Right lung (tissue), 5 donors: ENCODE measurements around the gene GABRB3. TPM values are rescaled to one million over a fixed set of nuclear protein-coding genes. Genes with fewer than 3 reads are reported as not detected.

Source experiments
- DNase-seq, 2 donors: peaks; one replicate each; pipeline ENCODE4 v3.0.0-alpha.2; 2013
- polyA plus RNA-seq, 5 donors: library from polyadenylated mRNA; unstranded; fragments of 120-200 nt; gene quantifications; one replicate each; pipeline versions ENCODE4 v1.2.1 to v1.2.3, GENCODE V29; 2013; ENCODE audit warnings: inconsistent platforms in 1 of 5, low replicate concordance in 1 of 5; ENCODE audit not compliant: insufficient read length in 5 of 5, insufficient read depth in 1 of 5

The GABRB3 gene
- polyA plus RNA-seq, 5 donors, result 0.91 to 3.3 (median 2.2) TPM

GRCh38 chr15:26561130-26561529 is 211.7 kb downstream of the GABRB3 start:
- DNase-seq, result no peak

DNA sequence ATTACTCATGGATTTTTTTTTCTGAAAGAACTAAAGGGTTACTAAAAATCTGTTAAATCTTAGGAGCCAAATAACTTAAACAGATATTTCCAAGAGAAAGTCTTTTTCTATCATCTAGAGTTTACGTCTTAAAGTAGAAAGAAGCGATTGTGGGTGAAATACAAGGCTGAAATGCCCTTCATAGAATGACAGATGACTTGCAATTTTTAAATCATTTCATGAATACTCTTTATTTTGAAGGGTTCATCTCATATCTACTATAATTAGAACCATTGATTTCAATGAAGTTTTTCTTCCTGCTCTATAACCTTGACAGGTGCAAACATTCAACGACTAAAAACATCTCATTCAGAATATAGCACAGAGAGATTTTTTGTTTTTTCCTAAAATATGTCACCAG is 217.0 kb downstream of the GABRB3 start:
- DNase-seq, result no peak

DNA sequence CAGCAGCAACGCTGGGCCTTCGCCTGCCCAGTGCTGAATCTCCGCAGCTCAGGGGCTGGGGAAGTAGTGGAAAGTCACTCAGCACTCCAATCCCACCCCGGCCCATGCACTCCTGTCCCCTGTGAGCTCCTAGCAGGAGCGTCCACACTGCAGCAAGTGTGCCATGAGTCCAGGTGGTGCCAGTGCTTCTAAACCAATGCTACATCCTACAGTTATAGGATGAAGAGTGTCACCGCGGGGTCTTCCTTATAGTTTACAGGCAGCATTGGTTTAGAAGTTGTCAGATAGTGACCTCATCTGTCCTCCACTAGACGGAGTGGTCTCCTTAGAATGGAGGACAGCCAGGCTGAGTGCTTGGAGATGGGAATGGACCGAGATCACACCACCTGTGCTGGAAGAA is 221.4 kb downstream of the GABRB3 start:
- no peak for DNase-seq

- DNase-seq, result no peak
These were observed 222.0 kb downstream of the GABRB3 start for GRCh38 chr15:26550880-26551279.

DNA sequence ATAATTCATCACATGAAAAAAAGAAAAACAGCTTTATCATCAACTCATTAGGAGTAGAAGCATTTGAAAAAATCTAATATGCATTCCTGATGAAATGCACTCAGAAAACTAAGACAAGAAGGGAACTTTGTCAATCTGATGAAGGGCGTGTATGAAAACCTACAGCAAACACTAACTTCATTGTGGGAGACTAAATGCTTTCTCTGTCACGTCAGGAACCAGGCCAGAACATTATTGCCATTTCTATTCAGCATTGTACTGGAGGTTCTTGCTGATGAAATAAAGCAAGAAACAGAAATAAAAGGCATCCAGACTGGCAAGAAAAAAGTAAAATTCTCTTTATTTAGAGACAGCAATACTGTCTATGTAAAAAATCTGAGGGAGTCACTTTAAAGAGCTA is 235.2 kb downstream of the GABRB3 start:
- DNase-seq, result no peak

DNA sequence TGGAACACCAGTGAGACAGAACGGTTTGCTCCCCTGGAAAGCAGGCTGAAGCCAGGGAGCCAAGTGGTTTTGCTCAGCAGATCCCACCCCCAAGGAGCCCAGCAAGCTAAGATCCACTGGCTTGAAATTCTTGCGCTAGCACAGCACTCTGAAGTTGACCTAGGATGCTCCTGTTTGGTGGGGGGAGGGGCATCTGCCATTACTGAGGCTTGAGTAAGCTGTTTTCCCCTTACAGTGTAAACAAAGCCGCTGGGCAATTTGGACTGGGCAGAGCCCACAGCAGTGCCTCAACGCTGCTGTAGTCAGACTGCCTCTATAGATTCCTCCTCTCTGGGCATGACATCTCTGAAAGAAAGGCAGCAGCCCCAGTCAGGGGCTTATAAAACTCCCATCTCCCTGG is 241.4 kb downstream of the GABRB3 start:
- DNase-seq, result no peak

- no peak for DNase-seq
These were observed 247.8 kb downstream of the GABRB3 start for GRCh38 chr15:26525096-26525495.

- DNase-seq, result no peak
These were observed 251.1 kb downstream of the GABRB3 start for GRCh38 chr15:26521691-26522198.

DNA sequence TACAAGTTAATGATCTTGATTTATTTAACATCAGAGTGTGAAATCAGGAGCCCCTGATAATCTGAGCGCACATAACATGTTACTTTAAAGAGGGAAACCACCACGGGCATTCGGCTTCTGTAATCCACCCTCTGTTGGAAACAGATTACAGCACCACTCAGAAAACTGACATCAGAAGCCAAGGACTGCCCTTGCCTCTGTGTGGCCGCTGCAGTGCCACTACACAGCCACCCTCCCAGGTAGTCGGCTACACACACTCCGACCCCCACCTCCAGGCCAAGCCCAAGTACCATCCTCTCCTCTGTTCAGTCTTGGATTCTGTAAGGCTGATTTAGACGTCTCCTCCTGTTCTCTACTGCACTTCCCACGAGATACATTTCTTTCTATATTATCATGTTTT is 251.7 kb downstream of the GABRB3 start:
- no peak for DNase-seq

DNA sequence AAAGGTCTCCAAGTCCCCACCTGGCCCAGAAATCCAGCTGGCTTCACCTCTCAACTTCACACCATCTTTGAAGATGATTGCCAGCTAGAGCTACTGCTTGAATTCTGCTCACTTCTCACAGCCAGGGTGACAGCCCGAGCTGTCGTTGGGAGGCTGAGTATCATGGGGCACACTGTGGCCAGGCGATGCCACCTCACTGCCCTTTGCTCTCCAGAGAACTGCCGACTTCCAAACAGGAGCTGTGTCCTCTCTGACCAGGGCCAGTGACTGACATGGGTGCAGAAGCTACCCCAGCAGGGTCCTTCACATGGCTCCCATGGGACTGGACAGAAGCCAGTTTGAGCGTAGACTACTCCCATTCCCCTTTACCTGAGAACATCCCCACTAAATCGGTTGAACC is 254.0 kb downstream of the GABRB3 start:
- no peak for DNase-seq

- DNase-seq, result no peak
These were observed 256.5 kb downstream of the GABRB3 start for GRCh38 chr15:26516102-26516980.

DNA sequence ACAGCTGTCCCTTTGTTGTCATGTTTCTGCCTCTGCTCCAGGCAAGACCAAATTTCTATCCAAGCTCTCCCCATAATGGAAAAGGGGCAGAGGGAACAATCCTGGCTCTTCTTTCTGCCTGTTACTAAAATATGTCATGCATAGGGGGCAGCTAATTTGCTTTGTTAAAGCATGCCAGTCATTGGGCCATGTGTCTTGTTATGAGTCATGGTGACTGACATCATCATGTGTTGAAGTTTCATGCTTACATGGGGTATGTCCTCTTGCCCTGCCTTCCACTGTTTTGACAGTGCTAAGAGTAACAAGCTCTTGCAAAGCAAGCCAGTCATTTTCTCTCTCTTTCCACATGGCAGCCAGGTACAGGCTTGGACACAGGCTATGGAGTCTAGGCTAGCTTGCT is 268.9 kb downstream of the GABRB3 start:
- DNase-seq, result no peak

Other genes starting within 250 kb of the GABRB3 start
- gene GABRA5, start 94.0 kb upstream of the GABRB3 start, polyA plus RNA-seq, result under 1 TPM in 1 of 5 donors, not detected in 4; 0.13 TPM
- 10 to 100 TPM in 3 of 5 donors, 1 to 10 TPM in 2; 7.1 to 14.1 (median 10.2) TPM for gene GABRG3, start 198.1 kb upstream of the GABRB3 start, polyA plus RNA-seq